ENCODE results near the gene NUTM2G. TPM values are rescaled to one million over a fixed set of nuclear protein-coding genes. Genes with fewer than 3 reads are reported as not detected.
"Not testable (repeated sequence)": the region's sequence is repeated elsewhere in the genome, so short reads cannot be mapped to it uniquely, and the experiment has no call there.

Gene NUTM2G
- total and polyA plus RNA-seq, 4 donors: not detected

DNA sequence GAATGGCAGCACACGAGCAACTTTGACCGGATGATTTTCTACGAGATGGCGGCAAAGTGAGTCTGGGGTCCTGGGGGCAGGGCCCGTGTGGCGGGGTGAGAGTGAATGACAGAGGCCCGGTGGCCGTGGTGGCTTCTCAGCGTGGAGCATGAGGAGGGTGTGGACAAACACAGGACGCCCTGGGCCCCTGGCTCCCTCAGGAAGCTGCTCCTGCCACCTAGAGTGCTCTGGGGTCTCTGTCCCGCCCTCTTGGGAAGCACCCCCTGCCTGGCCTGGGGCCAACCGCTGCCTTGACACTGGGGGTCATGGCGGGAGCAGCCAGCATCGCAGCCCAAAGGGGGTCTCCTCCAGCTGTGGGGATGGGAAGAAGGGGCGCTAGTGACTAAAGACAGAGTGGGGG lies 6.8 kb downstream of the NUTM2G start:
- intact Hi-C loops (cut with DNase I); H3K36me3 ChIP-seq (ENCODE audit: control insufficient read depth in 1 of 2, insufficient read depth in 2 of 2, low read length in 1 of 2); H3K4me3 ChIP-seq (ENCODE audit: low read length in 2 of 2); H3K27me3 ChIP-seq (ENCODE audit: control insufficient read depth in 1 of 2, insufficient read depth in 2 of 2, low read length in 1 of 2); H3K4me1 ChIP-seq (ENCODE audit: control insufficient read depth in 1 of 2, insufficient read depth in 2 of 2, low read length in 2 of 2); ATAC-seq (ENCODE audit: low FRiP score); H3K9me3 ChIP-seq (ENCODE audit: control insufficient read depth, low read length); DNase-seq; H3K27ac ChIP-seq (ENCODE audit: low read depth in 1 of 2, low read length in 2 of 2): not testable (repeated sequence)
- WGBS, 2 donors: 86 to 92% methylated on average over 14 to 15 of the region's 15 CpGs

GRCh38 chr9:96937442-96937841 lies 8.8 kb downstream of the NUTM2G start:
- DNase-seq; H3K9me3 ChIP-seq (ENCODE audit: control insufficient read depth, low read length); ATAC-seq (ENCODE audit: low FRiP score); H3K4me1 ChIP-seq (ENCODE audit: control insufficient read depth in 1 of 2, insufficient read depth in 2 of 2, low read length in 2 of 2); H3K36me3 ChIP-seq (ENCODE audit: control insufficient read depth in 1 of 2, insufficient read depth in 2 of 2, low read length in 1 of 2); intact Hi-C loops (cut with DNase I); H3K27me3 ChIP-seq (ENCODE audit: control insufficient read depth in 1 of 2, insufficient read depth in 2 of 2, low read length in 1 of 2); H3K27ac ChIP-seq (ENCODE audit: low read depth in 1 of 2, low read length in 2 of 2); H3K4me3 ChIP-seq (ENCODE audit: low read length in 2 of 2): not testable (repeated sequence)
- 91 to 94% methylated on average over 3 of the region's 3 CpGs for WGBS, 2 donors

DNA sequence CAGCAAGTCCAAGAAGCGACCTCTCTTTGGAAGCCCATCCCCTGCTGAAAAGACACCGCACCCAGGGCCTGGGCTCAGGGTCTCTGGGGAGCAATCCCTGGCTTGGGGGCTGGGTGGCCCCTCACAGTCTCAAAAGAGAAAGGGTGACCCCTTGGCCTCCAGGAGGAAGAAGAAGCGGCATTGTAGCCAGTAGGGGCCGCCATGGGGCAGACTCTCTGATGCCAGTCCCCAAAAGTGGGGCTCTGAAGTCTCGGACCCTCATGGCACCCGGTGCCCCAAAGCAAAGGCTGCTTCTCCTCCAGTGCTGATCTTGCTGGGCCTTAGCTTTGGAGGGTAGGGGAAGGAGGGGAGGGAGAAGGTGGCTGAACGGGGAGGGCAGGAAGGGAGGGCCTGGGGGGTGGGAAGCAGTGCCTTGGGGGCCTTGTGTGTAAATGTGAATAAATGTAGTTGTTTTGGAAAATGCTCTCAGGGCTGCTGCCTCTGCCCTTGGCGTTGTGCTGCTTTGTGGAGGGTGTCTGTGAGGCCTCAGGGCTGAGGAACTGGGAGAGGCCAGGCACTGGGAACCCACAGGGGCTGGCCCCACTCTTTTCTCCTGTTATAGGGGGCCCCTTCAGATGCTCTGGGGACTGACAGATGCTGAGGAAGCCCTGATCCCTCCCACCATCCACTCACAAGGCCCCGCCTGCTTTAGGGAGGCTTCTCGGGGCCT lies 10.5 kb downstream of the NUTM2G start:
- H3K27ac ChIP-seq (ENCODE audit: low read depth in 1 of 2, low read length in 2 of 2); intact Hi-C loops (cut with DNase I); H3K4me1 ChIP-seq (ENCODE audit: control insufficient read depth in 1 of 2, insufficient read depth in 2 of 2, low read length in 2 of 2); DNase-seq; H3K36me3 ChIP-seq (ENCODE audit: control insufficient read depth in 1 of 2, insufficient read depth in 2 of 2, low read length in 1 of 2); H3K9me3 ChIP-seq (ENCODE audit: control insufficient read depth, low read length); H3K27me3 ChIP-seq (ENCODE audit: control insufficient read depth in 1 of 2, insufficient read depth in 2 of 2, low read length in 1 of 2); H3K4me3 ChIP-seq (ENCODE audit: low read length in 2 of 2); ATAC-seq (ENCODE audit: low FRiP score): not testable (repeated sequence)
- 100% methylated on average over 1 of the region's 10 CpGs for WGBS, 2 donors

DNA sequence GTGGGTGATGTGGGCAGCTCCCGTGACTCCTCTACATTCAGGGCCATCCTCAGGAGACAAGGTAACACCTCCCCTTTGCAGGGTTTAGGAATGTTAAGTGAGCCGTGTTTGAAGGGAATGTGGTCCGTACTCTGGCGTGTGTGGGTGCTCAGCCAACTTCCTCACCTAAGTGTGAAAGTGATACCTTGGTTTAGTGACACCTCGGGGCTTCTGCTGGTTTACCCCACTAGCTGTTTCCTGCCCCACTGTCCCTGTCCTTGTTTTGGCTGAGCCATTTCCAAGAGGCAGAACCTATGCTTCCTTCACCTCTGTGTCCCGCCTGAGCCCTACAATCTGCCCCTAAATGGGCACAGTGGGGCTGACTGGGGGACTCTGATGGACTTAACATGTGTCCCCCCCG lies 12.3 kb downstream of the NUTM2G start:
- H3K4me3 ChIP-seq (ENCODE audit: low read length in 2 of 2); H3K27me3 ChIP-seq (ENCODE audit: control insufficient read depth in 1 of 2, insufficient read depth in 2 of 2, low read length in 1 of 2); H3K4me1 ChIP-seq (ENCODE audit: control insufficient read depth in 1 of 2, insufficient read depth in 2 of 2, low read length in 2 of 2); ATAC-seq (ENCODE audit: low FRiP score); intact Hi-C loops (cut with DNase I); H3K9me3 ChIP-seq (ENCODE audit: control insufficient read depth, low read length); DNase-seq; H3K36me3 ChIP-seq (ENCODE audit: control insufficient read depth in 1 of 2, insufficient read depth in 2 of 2, low read length in 1 of 2); H3K27ac ChIP-seq (ENCODE audit: low read depth in 1 of 2, low read length in 2 of 2): not testable (repeated sequence)
- 81% methylated on average over 3 to 5 of the region's 7 CpGs for WGBS, 2 donors

DNA sequence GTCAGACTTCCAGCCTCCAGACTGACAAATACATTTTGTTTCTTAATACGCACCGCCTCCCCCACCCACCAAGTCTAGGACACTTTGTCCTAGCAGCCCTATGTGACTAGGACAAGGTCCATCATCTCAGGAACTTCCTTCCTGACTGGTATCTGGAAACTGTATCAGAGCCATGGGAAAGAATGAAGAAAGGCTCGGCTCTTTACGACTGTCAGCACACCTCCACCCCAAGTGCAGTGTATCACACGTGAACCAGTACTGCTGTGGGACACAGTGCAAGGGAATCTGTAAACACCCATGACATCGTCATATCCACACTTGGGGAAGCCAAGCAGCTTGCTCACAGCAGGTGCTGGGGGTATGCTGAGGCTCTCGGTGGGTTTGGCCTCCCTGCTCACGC lies 13.0 kb downstream of the NUTM2G start:
- DNase-seq; intact Hi-C loops (cut with DNase I); H3K36me3 ChIP-seq (ENCODE audit: control insufficient read depth in 1 of 2, insufficient read depth in 2 of 2, low read length in 1 of 2); H3K4me3 ChIP-seq (ENCODE audit: low read length in 2 of 2); H3K4me1 ChIP-seq (ENCODE audit: control insufficient read depth in 1 of 2, insufficient read depth in 2 of 2, low read length in 2 of 2); H3K27me3 ChIP-seq (ENCODE audit: control insufficient read depth in 1 of 2, insufficient read depth in 2 of 2, low read length in 1 of 2); ATAC-seq (ENCODE audit: low FRiP score); H3K27ac ChIP-seq (ENCODE audit: low read depth in 1 of 2, low read length in 2 of 2); H3K9me3 ChIP-seq (ENCODE audit: control insufficient read depth, low read length): not testable (repeated sequence)
- 100% methylated on average over 2 to 3 of the region's 8 CpGs for WGBS, 2 donors

- ATAC-seq (ENCODE audit: low FRiP score); DNase-seq; intact Hi-C loops (cut with DNase I); H3K36me3 ChIP-seq (ENCODE audit: control insufficient read depth in 1 of 2, insufficient read depth in 2 of 2, low read length in 1 of 2); H3K27me3 ChIP-seq (ENCODE audit: control insufficient read depth in 1 of 2, insufficient read depth in 2 of 2, low read length in 1 of 2); H3K27ac ChIP-seq (ENCODE audit: low read depth in 1 of 2, low read length in 2 of 2); H3K9me3 ChIP-seq (ENCODE audit: control insufficient read depth, low read length); H3K4me3 ChIP-seq (ENCODE audit: low read length in 2 of 2); H3K4me1 ChIP-seq (ENCODE audit: control insufficient read depth in 1 of 2, insufficient read depth in 2 of 2, low read length in 2 of 2): not testable (repeated sequence)
- WGBS, 2 donors: 100% methylated on average over 1 of the region's 4 CpGs; no CpG with 5 or more reads in 1 of the 2 donors
These were observed 13.5 kb downstream of the NUTM2G start for GRCh38 chr9:96942181-96942580.

DNA sequence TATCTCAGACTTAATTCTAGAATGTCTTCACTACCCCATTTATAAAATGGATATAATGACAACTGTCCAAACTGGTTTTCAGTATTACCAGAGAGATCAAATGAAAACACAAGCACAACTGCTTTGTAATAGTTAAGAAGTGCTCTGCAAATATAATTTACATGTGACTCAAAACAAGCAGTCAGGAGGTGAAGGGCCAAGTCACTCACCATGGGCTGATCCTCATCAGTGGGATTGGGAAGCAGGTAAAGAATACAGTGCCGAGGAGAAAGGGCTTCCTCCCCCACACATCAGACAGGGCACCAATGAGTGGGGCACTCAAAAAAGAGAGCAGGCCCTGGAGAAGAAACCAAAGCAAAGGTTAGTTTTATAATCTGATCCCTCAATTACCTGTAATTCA lies 20.7 kb downstream of the NUTM2G start:
- H3K27me3 ChIP-seq (ENCODE audit: control insufficient read depth in 1 of 2, insufficient read depth in 2 of 2, low read length in 1 of 2); H3K27ac ChIP-seq (ENCODE audit: low read depth in 1 of 2, low read length in 2 of 2); H3K4me1 ChIP-seq (ENCODE audit: control insufficient read depth in 1 of 2, insufficient read depth in 2 of 2, low read length in 2 of 2); DNase-seq; H3K36me3 ChIP-seq (ENCODE audit: control insufficient read depth in 1 of 2, insufficient read depth in 2 of 2, low read length in 1 of 2); H3K4me3 ChIP-seq (ENCODE audit: low read length in 2 of 2); H3K9me3 ChIP-seq (ENCODE audit: control insufficient read depth, low read length); ATAC-seq (ENCODE audit: low FRiP score); intact Hi-C loops (cut with DNase I): not testable (repeated sequence)
- whole genome bisulfite sequencing, 2 donors: no CpG with 5 or more reads among the region's 1 CpG

DNA sequence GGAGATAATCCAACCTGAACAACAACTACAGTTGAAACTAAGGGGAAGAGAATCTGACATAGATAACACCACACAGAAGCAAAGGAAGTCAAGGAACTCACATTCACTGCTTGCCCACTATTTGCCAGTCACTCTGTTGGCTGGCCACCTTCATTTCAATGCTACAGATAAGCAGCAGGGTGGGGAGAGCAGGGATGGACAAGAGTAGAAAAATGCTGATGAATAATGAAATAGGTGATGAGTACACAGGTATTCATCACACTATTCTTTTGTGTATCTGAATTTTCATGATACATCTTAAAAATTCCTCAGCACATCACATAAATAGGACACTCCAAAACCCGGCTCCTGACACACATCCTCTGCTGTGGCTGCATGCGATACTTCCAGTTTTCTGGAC lies 21.9 kb downstream of the NUTM2G start:
- H3K4me3 ChIP-seq (ENCODE audit: low read length in 2 of 2); H3K36me3 ChIP-seq (ENCODE audit: control insufficient read depth in 1 of 2, insufficient read depth in 2 of 2, low read length in 1 of 2); intact Hi-C loops (cut with DNase I); H3K27me3 ChIP-seq (ENCODE audit: control insufficient read depth in 1 of 2, insufficient read depth in 2 of 2, low read length in 1 of 2); ATAC-seq (ENCODE audit: low FRiP score); H3K27ac ChIP-seq (ENCODE audit: low read depth in 1 of 2, low read length in 2 of 2); H3K4me1 ChIP-seq (ENCODE audit: control insufficient read depth in 1 of 2, insufficient read depth in 2 of 2, low read length in 2 of 2); H3K9me3 ChIP-seq (ENCODE audit: control insufficient read depth, low read length); DNase-seq: not testable (repeated sequence)
- WGBS, 2 donors: no CpG with 5 or more reads among the region's 2 CpGs

DNA sequence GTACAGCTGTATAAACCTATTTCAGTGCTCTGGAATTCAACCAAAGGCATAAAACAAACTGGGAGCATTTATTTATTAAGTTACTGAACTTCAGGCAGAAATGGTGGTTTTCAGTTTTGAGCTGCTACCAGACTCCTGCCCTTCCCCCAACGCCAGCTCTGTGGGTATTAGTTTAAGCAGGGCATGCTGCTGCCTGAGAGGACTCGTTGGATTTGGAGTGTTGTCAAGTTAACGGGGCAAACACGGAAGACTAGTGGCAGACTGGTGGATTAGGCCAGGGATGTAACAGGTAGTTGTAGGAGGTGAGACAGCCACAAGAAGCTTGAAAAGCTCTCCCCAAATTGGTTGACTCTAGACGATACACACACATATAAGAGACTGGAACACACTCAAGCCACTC lies 38.9 kb downstream of the NUTM2G start:
- DNase-seq; H3K27me3 ChIP-seq (ENCODE audit: control insufficient read depth in 1 of 2, insufficient read depth in 2 of 2, low read length in 1 of 2); intact Hi-C loops (cut with DNase I); H3K9me3 ChIP-seq (ENCODE audit: control insufficient read depth, low read length); ATAC-seq (ENCODE audit: low FRiP score); H3K36me3 ChIP-seq (ENCODE audit: control insufficient read depth in 1 of 2, insufficient read depth in 2 of 2, low read length in 1 of 2); H3K4me1 ChIP-seq (ENCODE audit: control insufficient read depth in 1 of 2, insufficient read depth in 2 of 2, low read length in 2 of 2); H3K4me3 ChIP-seq (ENCODE audit: low read length in 2 of 2); H3K27ac ChIP-seq (ENCODE audit: low read depth in 1 of 2, low read length in 2 of 2): not testable (repeated sequence)
- WGBS, 2 donors: 52 to 71% methylated on average over 5 of the region's 5 CpGs

Data from aorta (tissue), 5 donors.